Measurements from ENCODE around the gene GSG1L.
"Not testable (repeated sequence)": the region's sequence is repeated elsewhere in the genome, so short reads cannot be mapped to it uniquely, and the experiment has no call there.

GSG1L gene

DNA sequence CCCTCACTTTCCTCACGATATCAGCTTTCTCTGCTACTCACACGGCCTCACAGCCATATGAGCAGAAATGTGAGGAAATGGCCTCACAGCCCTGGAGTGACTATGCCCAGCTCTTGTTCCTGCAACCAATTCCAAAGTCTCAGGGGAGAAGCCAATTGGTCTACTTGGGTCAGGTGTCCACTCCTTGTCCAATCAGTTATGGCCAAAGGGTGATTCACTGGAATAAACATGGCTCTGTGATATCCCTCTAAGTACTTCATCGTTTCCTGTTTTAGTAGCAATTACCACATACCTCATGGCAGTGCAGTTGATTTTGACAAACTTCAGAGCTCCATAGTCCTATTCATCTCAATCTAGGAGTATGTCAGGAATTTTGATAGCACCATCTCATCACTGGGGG is 318.2 kb downstream of the GSG1L start:
- DNase-seq, result no peak

GRCh38 chr16:27743963-27744362 is 319.6 kb downstream of the GSG1L start:
- DNase-seq, result no peak

DNA sequence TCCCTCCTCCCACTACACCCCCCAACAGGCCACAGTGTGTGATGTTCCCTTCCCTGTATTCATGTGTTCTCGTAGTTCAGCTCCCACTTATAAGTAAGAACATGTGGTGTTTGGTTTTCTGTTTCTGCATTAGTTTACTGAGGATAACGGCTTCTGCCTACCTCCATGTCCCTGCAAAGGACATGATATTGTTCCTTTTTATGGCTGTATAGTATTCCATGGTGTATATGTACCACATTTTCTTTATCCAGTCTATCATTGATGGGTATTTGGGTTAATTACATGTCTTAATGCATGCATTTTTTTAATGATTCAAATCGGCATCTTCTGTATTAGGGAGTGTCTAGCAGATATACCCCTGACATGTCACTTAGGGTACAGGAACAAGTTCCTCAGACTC is 320.5 kb downstream of the GSG1L start:
- not testable (repeated sequence) for DNase-seq

DNA sequence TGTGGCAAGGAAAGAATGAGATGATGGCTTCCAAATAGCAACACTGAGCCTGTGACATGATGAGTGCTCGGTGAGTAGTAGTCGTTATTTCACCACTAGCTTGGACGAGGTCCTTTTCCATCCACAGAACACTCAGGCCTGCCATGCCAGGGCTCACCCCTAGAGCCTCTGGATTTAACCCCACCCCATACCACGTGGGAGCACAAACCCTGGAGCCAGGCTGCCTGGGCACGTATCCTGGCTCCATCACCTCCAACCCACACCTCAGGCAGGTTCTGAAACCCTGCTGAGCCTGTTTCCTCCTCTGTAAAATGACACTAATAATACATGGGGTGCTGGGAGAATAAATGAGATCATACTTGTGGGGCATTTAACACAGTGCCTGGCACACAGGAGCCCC is 321.2 kb downstream of the GSG1L start:
- DNase-seq, result no peak

- no peak for DNase-seq
Measured at GRCh38 chr16:27740496-27741201, 322.9 kb downstream of the GSG1L start.

- DNase-seq, result no peak
Measured at GRCh38 chr16:27739606-27740357, 323.7 kb downstream of the GSG1L start.

GRCh38 chr16:27738596-27738995 is 324.9 kb downstream of the GSG1L start:
- DNase-seq, result no peak
